Hypothalamus (tissue), 51 donors: ENCODE results near the gene ASB2.

Experiments
- DNase-seq, 51 donors: peaks; one replicate each; lab custom pipeline; 2025; lab: John Stamatoyannopoulos, UW

Gene ASB2

GRCh38 chr14:93982230-93983007, 6.0 kb upstream of the ASB2 start:
- DNase-seq: no peak

- DNase-seq: no peak
Measured at GRCh38 chr14:93981316-93982229, 5.2 kb upstream of the ASB2 start.

GRCh38 chr14:93980456-93981201, 4.3 kb upstream of the ASB2 start:
- DNase-seq: peak in 4 of 51 donors; percentile 22 to 69 (median 24)

- DNase-seq: no peak
Measured at GRCh38 chr14:93978735-93979134, 2.4 kb upstream of the ASB2 start.

GRCh38 chr14:93977790-93978581, 1.6 kb upstream of the ASB2 start:
- no peak for DNase-seq

- no peak for DNase-seq
Measured at GRCh38 chr14:93977171-93977570, 801 bp upstream of the ASB2 start.

GRCh38 chr14:93975791-93976476, 436 bp downstream of the ASB2 start:
- peak in 1 of 51 donors; percentile 19 for DNase-seq

GRCh38 chr14:93974833-93975232, 1.5 kb downstream of the ASB2 start:
- peak in 3 of 51 donors; percentile 6 to 30 (median 24) for DNase-seq

GRCh38 chr14:93974299-93974698, 2.1 kb downstream of the ASB2 start:
- DNase-seq: no peak

- no peak for DNase-seq
Measured at GRCh38 chr14:93973607-93974006, 2.8 kb downstream of the ASB2 start.

- DNase-seq: no peak
Measured at GRCh38 chr14:93972618-93973205, 3.7 kb downstream of the ASB2 start.

- no peak for DNase-seq
Measured at GRCh38 chr14:93971635-93972027, 4.7 kb downstream of the ASB2 start.

GRCh38 chr14:93970965-93971634, 5.3 kb downstream of the ASB2 start:
- DNase-seq: no peak

GRCh38 chr14:93970585-93970964, 5.8 kb downstream of the ASB2 start:
- peak in 4 of 51 donors; percentile 13 to 24 (median 18) for DNase-seq

GRCh38 chr14:93969082-93969828, 7.1 kb downstream of the ASB2 start:
- no peak for DNase-seq

GRCh38 chr14:93967637-93968250, 8.6 kb downstream of the ASB2 start:
- no peak for DNase-seq

GRCh38 chr14:93965946-93966474, 10.4 kb downstream of the ASB2 start:
- no peak for DNase-seq
